Psoas muscle (tissue), 8 donors: Measurements from ENCODE around the gene HTR2A. TPM values are rescaled to one million over a fixed set of nuclear protein-coding genes. Genes with fewer than 3 reads are reported as not detected.

Experiments
- ATAC-seq, 4 donors: fragments of 200-7000 bp; cut with Tn5 transposase; one replicate each; pipeline ENCODE4 v1.9.1; 2020; ENCODE audit warnings: moderate library complexity in 3 of 4, mild to moderate bottlenecking in 2 of 4
- DNase-seq, 2 donors: peaks; one replicate each; pipeline ENCODE4 v3.0.0-alpha.2; 2020
- H3K27ac ChIP-seq: fragments of 200-600 bp; one replicate; pipeline ENCODE4 v1.8.0; 2022
- H3K27me3 ChIP-seq, 3 donors: fragments of 200-600 bp in 1 of 3; one replicate each; pipeline versions ENCODE4 v1.6.1 to v1.8.0; 2013 to 2022; ENCODE audit warnings: low read length in 2 of 3, mild to moderate bottlenecking in 2 of 3, moderate library complexity in 1 of 3; ENCODE audit not compliant: insufficient read depth in 3 of 3
- H3K36me3 ChIP-seq, 2 donors: fragments of 200-600 bp in 1 of 2; one replicate each; pipeline versions ENCODE4 v1.6.1 to v1.8.0; 2013 to 2022; ENCODE audit warnings: low read depth in 1 of 2, mild to moderate bottlenecking in 1 of 2, moderate library complexity in 1 of 2; ENCODE audit not compliant: insufficient read depth in 1 of 2
- H3K4me1 ChIP-seq: fragments of 200-600 bp; one replicate; pipeline ENCODE4 v1.8.0; 2022
- H3K4me3 ChIP-seq: fragments of 200-600 bp; one replicate; pipeline ENCODE4 v1.8.0; 2022; ENCODE audit warnings: mild to moderate bottlenecking
- H3K9me3 ChIP-seq: fragments of 200-600 bp; one replicate; pipeline ENCODE4 v1.8.0; 2022
- WGBS, 3 donors: extraction: QIAGEN DNeasy Blood & Tissue Kit; methylation state at CpG; one replicate each; pipeline versions ENCODE4 v1.1.6 to v1.1.7; 2013; 5-methylcytosine and 5-hydroxymethylcytosine counted together
- intact Hi-C, 2 donors: fragments of 100-400 bp; cut with DNase I; formaldehyde crosslinking; loops; one replicate each; pipeline versions ENCODE4 v1.11.0 to v1.14.2; 2022
- polyA plus RNA-seq, 3 donors: library from polyadenylated mRNA; stranded (reverse); fragments of 200-250 nt; gene quantifications; one replicate each; pipeline ENCODE4 v1.2.3, GENCODE V29; 2013
- total RNA-seq, 4 donors: library from RNA; stranded (reverse); fragmentation: NEBNext Ultra II Directional in 2 of 4; extraction: Animal tissue kit (Norgen Biotek cat#: 25700) in 2 of 4; gene quantifications; one replicate each; pipeline versions ENCODE4 v1.2.1 to v1.2.4, GENCODE V29; 2021 to 2023
- TF ChIP-seq, protein P1 (sequence below): fragments of 200-600 bp; IDR thresholded peaks from one replicate; pipeline ENCODE4 v1.8.0; 2022; ENCODE audit warnings: antibody characterized with exemption
- donor health status: healthy with polysubstance abuse.
- donor health status: DM: no; HTN: no; CAD: no; lungs with moderate emphysema.
- donor health status: Bipolar disorder and iron deficiency.
- donor health status: healthy.
- donor health status: DM: yes; HTN: yes; CAD: no.
- donor health status: DM: no; HTN: no; CAD: no.
- donor health status: DM: no; HTN: no; CAD: no.
- donor health status: DM: yes; HTN: yes; CAD: no.

The HTR2A gene
- total and polyA plus RNA-seq, 7 donors = 0.04 to 0.08 (median 0.04) TPM; not detected in 4

DNA sequence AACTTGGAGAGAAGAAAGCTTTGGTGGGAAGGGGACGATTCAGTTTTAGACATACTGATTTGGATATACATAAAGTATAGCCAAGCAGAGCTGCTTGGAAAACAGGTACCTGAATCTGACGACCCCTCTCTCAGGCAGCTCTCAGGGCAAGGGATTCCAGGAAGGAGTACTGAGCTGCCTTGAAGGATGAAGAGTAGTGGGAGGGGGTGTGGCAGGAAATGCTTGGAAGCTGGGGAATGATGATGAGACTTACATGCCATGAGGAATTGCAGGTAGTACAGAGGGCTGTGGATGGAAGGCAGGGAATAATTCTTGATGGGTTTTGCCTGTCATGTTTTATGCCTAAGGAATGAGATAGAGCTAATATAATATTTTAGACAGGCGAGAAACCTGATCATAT lies 38.7 kb downstream of the HTR2A start:
- TF ChIP-seq, protein P1, sequence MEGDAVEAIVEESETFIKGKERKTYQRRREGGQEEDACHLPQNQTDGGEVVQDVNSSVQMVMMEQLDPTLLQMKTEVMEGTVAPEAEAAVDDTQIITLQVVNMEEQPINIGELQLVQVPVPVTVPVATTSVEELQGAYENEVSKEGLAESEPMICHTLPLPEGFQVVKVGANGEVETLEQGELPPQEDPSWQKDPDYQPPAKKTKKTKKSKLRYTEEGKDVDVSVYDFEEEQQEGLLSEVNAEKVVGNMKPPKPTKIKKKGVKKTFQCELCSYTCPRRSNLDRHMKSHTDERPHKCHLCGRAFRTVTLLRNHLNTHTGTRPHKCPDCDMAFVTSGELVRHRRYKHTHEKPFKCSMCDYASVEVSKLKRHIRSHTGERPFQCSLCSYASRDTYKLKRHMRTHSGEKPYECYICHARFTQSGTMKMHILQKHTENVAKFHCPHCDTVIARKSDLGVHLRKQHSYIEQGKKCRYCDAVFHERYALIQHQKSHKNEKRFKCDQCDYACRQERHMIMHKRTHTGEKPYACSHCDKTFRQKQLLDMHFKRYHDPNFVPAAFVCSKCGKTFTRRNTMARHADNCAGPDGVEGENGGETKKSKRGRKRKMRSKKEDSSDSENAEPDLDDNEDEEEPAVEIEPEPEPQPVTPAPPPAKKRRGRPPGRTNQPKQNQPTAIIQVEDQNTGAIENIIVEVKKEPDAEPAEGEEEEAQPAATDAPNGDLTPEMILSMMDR = no peak
- no peaks in the 10 kb centered on the region for H3K9me3 ChIP-seq

DNA sequence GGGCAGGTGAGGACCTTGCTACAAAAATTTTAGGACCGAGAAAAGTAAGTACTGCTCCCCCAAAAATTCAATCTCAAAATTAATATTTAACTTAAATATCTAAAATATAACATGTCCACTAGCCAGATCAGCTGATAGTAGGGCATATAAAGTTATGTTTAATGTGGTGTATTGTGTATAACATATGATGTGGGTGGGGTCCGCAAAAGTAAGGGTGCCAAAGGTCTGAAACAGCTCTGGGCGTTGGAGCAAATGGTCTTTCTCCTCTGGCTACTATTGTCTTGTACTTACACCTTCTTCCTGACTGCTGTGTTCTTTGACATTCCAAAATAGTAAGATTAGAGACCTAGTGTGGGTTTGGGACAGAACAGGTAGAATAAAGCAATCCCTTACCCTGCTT lies 41.2 kb downstream of the HTR2A start:
- Histone ChIP-seq H3K27me3 (peaks cover 0 to 2% (median 0%) of the 10 kb centered on the region in 3 donors), H3K9me3 (no peaks in the 10 kb centered on the region)
- WGBS, 3 donors = 86 to 92% (median 89%) methylated on average over 3 of the region's 3 CpGs

More for the DNA sequence above, 38.7 kb downstream of the HTR2A start:
- DNase-seq (no peak), ATAC-seq (no peak)
- H3K27me3 ChIP-seq = no peaks in the 10 kb centered on the region
- no peak overlapping the region for H3K4me3 ChIP-seq
- intact Hi-C loops = no loop called here
- H3K36me3 ChIP-seq = no peaks in the 10 kb centered on the region
- no peak overlapping the region for H3K27ac ChIP-seq
- H3K4me1 ChIP-seq = no peaks in the 10 kb centered on the region
- WGBS, 3 donors = 60 to 67% (median 62%) methylated on average over 3 of the region's 3 CpGs

DNA sequence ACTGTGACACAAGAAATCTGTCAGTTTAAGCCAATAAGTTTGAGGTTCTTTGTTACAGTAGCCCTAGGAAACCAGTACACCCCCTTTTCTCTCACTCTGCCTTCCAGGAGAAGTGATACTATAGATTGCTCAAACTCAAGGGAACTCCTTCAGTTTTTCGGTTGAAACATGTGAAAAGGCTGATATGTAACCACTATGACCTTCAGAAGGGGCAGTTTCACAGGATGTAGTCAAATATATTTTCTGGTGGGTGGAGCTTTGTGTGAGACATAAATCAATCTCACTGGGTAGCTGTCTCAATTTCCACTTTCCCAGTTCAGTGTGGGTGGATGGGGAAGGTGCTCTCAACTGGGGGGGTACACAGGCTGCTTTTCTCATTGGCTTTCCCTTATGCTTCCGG lies 41.7 kb downstream of the HTR2A start:
- Histone ChIP-seq H3K27me3 (peaks cover 0 to 2% (median 0%) of the 10 kb centered on the region in 3 donors), H3K36me3 (no peaks in the 10 kb centered on the region), H3K27ac (no peak overlapping the region), H3K9me3 (no peaks in the 10 kb centered on the region), H3K4me1 (no peaks in the 10 kb centered on the region), H3K4me3 (no peak overlapping the region)
- TF ChIP-seq, protein P1 = no peak
- intact Hi-C loops = no loop called here
- ATAC-seq (no peak), DNase-seq (no peak)
- 80 to 87% (median 82%) methylated on average over 2 of the region's 2 CpGs for WGBS, 3 donors

More for the DNA sequence above, 41.2 kb downstream of the HTR2A start:
- TF ChIP-seq, protein P1 = no peak
- Histone ChIP-seq H3K27ac (no peak overlapping the region), H3K36me3 (no peaks in the 10 kb centered on the region), H3K4me3 (no peak overlapping the region), H3K4me1 (no peaks in the 10 kb centered on the region)
- no peak for DNase-seq
- ATAC-seq = no peak
- intact Hi-C loops = no loop called here

DNA sequence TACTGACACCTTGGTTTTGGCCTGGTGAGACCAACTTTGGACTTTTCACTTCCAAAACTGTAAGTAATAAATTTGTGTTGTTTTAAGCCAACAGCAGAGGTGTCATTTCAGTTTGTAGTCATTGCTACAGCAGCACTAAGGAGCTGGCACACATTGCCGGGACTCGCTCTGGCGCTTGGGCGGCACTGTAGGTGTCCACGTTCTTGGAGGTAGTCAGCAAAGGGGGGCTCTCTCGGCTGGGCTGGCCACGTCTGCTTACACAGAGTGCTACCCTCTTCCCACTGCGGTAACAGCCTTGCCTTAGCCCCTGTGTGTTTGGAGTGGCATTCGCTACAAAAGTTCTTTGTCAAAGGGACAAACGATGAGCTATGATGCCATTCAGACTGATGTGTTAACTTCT lies 44.7 kb downstream of the HTR2A start:
- Histone ChIP-seq H3K4me1 (no peaks in the 10 kb centered on the region), H3K27me3 (peaks cover 0 to 2% (median 0%) of the 10 kb centered on the region in 3 donors), H3K27ac (no peak overlapping the region), H3K9me3 (no peaks in the 10 kb centered on the region), H3K4me3 (no peak overlapping the region), H3K36me3 (no peaks in the 10 kb centered on the region)
- WGBS, 3 donors = 84 to 88% (median 88%) methylated on average over 10 of the region's 10 CpGs
- no peak for DNase-seq
- ATAC-seq = no peak
- TF ChIP-seq, protein P1 = no peak
- intact Hi-C loops = no loop called here

DNA sequence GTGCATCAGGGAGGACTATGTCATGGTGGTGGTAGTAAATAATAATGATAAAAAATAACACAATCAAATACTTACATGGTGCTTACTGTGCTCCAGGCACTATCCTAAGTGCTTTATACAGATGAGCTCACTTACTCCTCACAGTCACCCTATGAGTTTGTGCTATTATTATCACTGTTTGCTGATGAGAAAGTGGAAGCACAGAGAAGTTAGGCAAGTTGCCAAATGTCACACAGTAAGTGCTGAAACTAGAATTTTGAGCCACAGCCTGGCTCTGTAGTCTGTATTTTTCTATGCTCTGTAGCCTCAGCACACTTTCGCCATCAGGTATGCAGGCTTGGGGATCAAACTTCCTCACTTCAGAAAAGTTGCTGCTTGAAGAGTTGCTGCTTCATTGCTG lies 46.6 kb downstream of the HTR2A start:
- H3K4me3 ChIP-seq = no peak overlapping the region
- H3K27me3 ChIP-seq = peaks cover 0 to 2% (median 0%) of the 10 kb centered on the region in 3 donors
- intact Hi-C loops = no loop called here
- DNase-seq = no peak
- ATAC-seq = no peak
- H3K9me3 ChIP-seq = no peaks in the 10 kb centered on the region
- WGBS, 3 donors = 86 to 93% (median 93%) methylated on average over 1 of the region's 1 CpG
- H3K27ac ChIP-seq = no peak overlapping the region
- no peaks in the 10 kb centered on the region for H3K36me3 ChIP-seq
- peaks cover 9% of the 10 kb centered on the region for H3K4me1 ChIP-seq
- TF ChIP-seq, protein P1 = no peak
